Prostate gland (tissue), 2 donors: ENCODE results near the gene PFKP. TPM values are rescaled to one million over a fixed set of nuclear protein-coding genes. Genes with fewer than 3 reads are reported as not detected.

Experiments used
- DNase-seq: peaks from one replicate; pipeline ENCODE4 v3.0.0-alpha.2; 2019; ENCODE audit warnings: low spot score
- H3K27ac ChIP-seq, 2 donors: fragments of 200-600 bp; sonication (generic); 2 replicates each; pipeline ENCODE4 v1.5.1; 2017 to 2019
- H3K27me3 ChIP-seq: fragments of 200-600 bp; sonication (generic); replicated peaks from 2 replicates; pipeline ENCODE4 v1.5.1; 2019; ENCODE audit not compliant: insufficient read depth
- H3K36me3 ChIP-seq, 2 donors: fragments of 200-600 bp; sonication (generic); 1 replicate in 1 of 2; 2 replicates in 1 of 2; pipeline versions ENCODE4 v1.5.1 to v1.8.1; 2017 to 2019
- H3K4me1 ChIP-seq: fragments of 200-600 bp; sonication (generic); replicated peaks from 2 replicates; pipeline ENCODE4 v1.5.1; 2019
- H3K4me3 ChIP-seq, 2 donors: fragments of 200-600 bp; sonication (generic); 2 replicates each; pipeline ENCODE4 v1.5.1; 2017 to 2019
- H3K9me3 ChIP-seq: fragments of 200-600 bp; sonication (generic); 2 replicates; pipeline ENCODE4 v1.5.1; 2017
- CTCF ChIP-seq, 4 experiments: fragments of 200-600 bp in 2 of 4; fragments of 450-650 bp in 2 of 4; sonication (generic) in 2 of 4; IDR thresholded peaks; 1 replicate in 3 of 4; 2 replicates in 1 of 4; pipeline ENCODE4 v1.5.1; 2016 to 2019; ENCODE audit warnings: antibody characterized with exemption in 4 of 4, mild to moderate bottlenecking in 2 of 4, moderate library complexity in 2 of 4
- POLR2A ChIP-seq: fragments of 450-650 bp; IDR thresholded peaks from one replicate; pipeline ENCODE4 v1.6.1; 2016; ENCODE audit warnings: antibody characterized with exemption, mild to moderate bottlenecking
- POLR2AphosphoS5 ChIP-seq: sonication (generic); formaldehyde crosslinking; IDR thresholded peaks from one replicate; pipeline ENCODE4 v1.6.1; 2017; ENCODE audit warnings: antibody characterized with exemption
- WGBS: methylation state at CpG from one replicate; pipeline ENCODE4 v1.1.5; 2018; 5-methylcytosine and 5-hydroxymethylcytosine counted together
- intact Hi-C: fragments of 100-400 bp; cut with DNase I; formaldehyde crosslinking; loops from one replicate; pipeline ENCODE4 v1.14.2; 2022
- total RNA-seq, 2 donors: library from RNA; depleted of rRNA; stranded (reverse); fragments of >200 nt; gene quantifications; one replicate each; pipeline ENCODE4 v1.1.0, GENCODE V29; 2016

Gene PFKP
- total RNA-seq, 2 donors from 2014 or later = 35.1 to 86.9 TPM

- DNase-seq = no peak
- WGBS = 67% methylated on average over 9 of the region's 9 CpGs
- no peak overlapping the region for H3K27ac ChIP-seq
- no peaks in the 10 kb centered on the region for H3K4me1 ChIP-seq
- no peaks in the 10 kb centered on the region for H3K9me3 ChIP-seq
- H3K4me3 ChIP-seq = no peak overlapping the region
- peaks cover 0 to 9% of the 10 kb centered on the region in 2 donors for H3K36me3 ChIP-seq
- TF ChIP-seq POLR2AphosphoS5 (no peak), POLR2A (no peak), CTCF (IDR thresholded peaks at IDR 0.05) (no peak)
- intact Hi-C loops = no loop called here
- no peaks in the 10 kb centered on the region for H3K27me3 ChIP-seq
Observed at GRCh38 chr10:3148994-3149393, 81.6 kb downstream of the PFKP start.

DNA sequence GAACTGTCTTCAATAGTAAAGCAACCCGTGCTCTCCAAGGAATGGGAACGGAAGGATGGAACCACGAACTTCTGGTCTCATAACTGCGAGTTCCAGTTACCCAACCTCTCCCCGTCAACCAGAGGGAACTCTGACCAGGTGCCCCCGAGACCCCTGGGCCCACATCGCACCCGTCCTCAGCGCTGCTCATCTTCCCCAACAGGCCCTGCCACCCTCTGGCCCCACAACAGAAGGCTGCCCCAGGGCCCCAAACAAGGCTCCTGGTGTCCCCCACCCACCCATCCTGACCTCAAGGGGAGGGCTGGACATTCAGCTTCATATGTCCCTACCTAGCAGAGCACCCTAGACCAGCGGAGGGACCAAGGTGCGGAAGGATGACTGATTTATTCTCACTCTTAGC, 82.6 kb downstream of the PFKP start:
- Histone ChIP-seq H3K36me3 (peaks cover 0 to 9% of the 10 kb centered on the region in 2 donors), H3K4me1 (no peaks in the 10 kb centered on the region), H3K27me3 (no peaks in the 10 kb centered on the region), H3K4me3 (no peak overlapping the region), H3K27ac (no peak overlapping the region), H3K9me3 (no peaks in the 10 kb centered on the region)
- WGBS = 85% methylated on average over 11 of the region's 11 CpGs
- no peak for DNase-seq
- no peak for TF ChIP-seq POLR2AphosphoS5
- TF ChIP-seq CTCF (IDR thresholded peaks at IDR 0.05) = no peak
- no peak for TF ChIP-seq POLR2A
- intact Hi-C loops = no loop called here

GRCh38 chr10:3150366-3150765, 83.0 kb downstream of the PFKP start:
- Histone ChIP-seq H3K36me3 (peaks cover 0 to 12% of the 10 kb centered on the region in 2 donors), H3K27ac (no peak overlapping the region), H3K4me1 (no peaks in the 10 kb centered on the region), H3K27me3 (no peaks in the 10 kb centered on the region), H3K9me3 (no peaks in the 10 kb centered on the region), H3K4me3 (no peak overlapping the region)
- no peak for TF ChIP-seq POLR2A
- no peak for TF ChIP-seq POLR2AphosphoS5
- TF ChIP-seq CTCF (IDR thresholded peaks at IDR 0.05) = no peak
- intact Hi-C loops = no loop called here
- no peak for DNase-seq
- WGBS = 94% methylated on average over 13 of the region's 13 CpGs

- no peak for TF ChIP-seq POLR2A
- no peak for TF ChIP-seq POLR2AphosphoS5
- TF ChIP-seq CTCF (IDR thresholded peaks at IDR 0.05) = no peak
- H3K27me3 ChIP-seq = no peaks in the 10 kb centered on the region
- 91% methylated on average over 14 of the region's 14 CpGs for WGBS
- H3K4me3 ChIP-seq = no peak overlapping the region
- DNase-seq = no peak
- H3K4me1 ChIP-seq = no peaks in the 10 kb centered on the region
- intact Hi-C loops = no loop called here
- no peak overlapping the region for H3K27ac ChIP-seq
- peaks cover 0 to 16% of the 10 kb centered on the region in 2 donors for H3K36me3 ChIP-seq
- no peaks in the 10 kb centered on the region for H3K9me3 ChIP-seq
Observed at GRCh38 chr10:3150961-3151360, 83.6 kb downstream of the PFKP start.

GRCh38 chr10:3151889-3152565, 84.7 kb downstream of the PFKP start:
- 94% methylated on average over 13 of the region's 13 CpGs for WGBS
- H3K27me3 ChIP-seq = no peaks in the 10 kb centered on the region
- H3K4me3 ChIP-seq = no peak overlapping the region
- peaks cover 0 to 16% of the 10 kb centered on the region in 2 donors for H3K36me3 ChIP-seq
- no peak overlapping the region for H3K27ac ChIP-seq
- H3K4me1 ChIP-seq = no peaks in the 10 kb centered on the region
- intact Hi-C loops = no loop called here
- TF ChIP-seq POLR2A = no peak
- no peak for TF ChIP-seq POLR2AphosphoS5
- TF ChIP-seq CTCF (IDR thresholded peaks at IDR 0.05) = no peak
- H3K9me3 ChIP-seq = no peaks in the 10 kb centered on the region
- DNase-seq = no peak
